Ovary (tissue), 9 donors: ENCODE data around the gene RNF186. TPM values are rescaled to one million over a fixed set of nuclear protein-coding genes. Genes with fewer than 3 reads are reported as not detected.

Source experiments
- DNase-seq, 5 donors: peaks; one replicate each; pipeline ENCODE4 v3.0.0-alpha.2; 2019 to 2020
- H3K27ac ChIP-seq, 2 donors: fragments of 200-600 bp; one replicate each; pipeline versions ENCODE4 v1.5.1 to v1.8.0; 2019 to 2022
- H3K27me3 ChIP-seq: fragments of 200-600 bp; one replicate; pipeline ENCODE4 v1.8.0; 2022
- H3K36me3 ChIP-seq: fragments of 200-600 bp; sonication (generic); one replicate; pipeline ENCODE4 v1.5.1; 2019
- H3K4me1 ChIP-seq: one replicate; pipeline ENCODE4 v1.8.1; 2013; ENCODE audit warnings: mild to moderate bottlenecking, moderate library complexity; ENCODE audit not compliant: insufficient read depth
- H3K4me3 ChIP-seq: fragments of 200-600 bp; sonication (generic); one replicate; pipeline ENCODE4 v1.5.1; 2017
- H3K9me3 ChIP-seq, 2 donors: fragments of 200-600 bp in 1 of 2; sonication (generic) in 1 of 2; one replicate each; pipeline versions ENCODE4 v1.5.1 to v1.8.1; 2013 to 2019; ENCODE audit warnings: mild to moderate bottlenecking in 1 of 2, moderate library complexity in 1 of 2
- EP300 ChIP-seq: sonication (generic); formaldehyde crosslinking; IDR thresholded peaks from one replicate; pipeline ENCODE4 v1.6.1; 2017; ENCODE audit warnings: antibody characterized with exemption
- POLR2A ChIP-seq: fragments of 450-650 bp; IDR thresholded peaks from one replicate; pipeline ENCODE4 v1.6.1; 2017; ENCODE audit warnings: antibody characterized with exemption, mild to moderate bottlenecking, moderate library complexity
- WGBS, 3 donors: extraction: QIAGEN DNeasy Blood & Tissue Kit in 1 of 3; methylation state at CpG; one replicate each; pipeline versions ENCODE4 v1.1.5 to v1.1.7; 2013 to 2017; 5-methylcytosine and 5-hydroxymethylcytosine counted together
- intact Hi-C, 4 donors: fragments of 100-400 bp; cut with DNase I; formaldehyde crosslinking; loops; one replicate each; pipeline versions ENCODE4 v1.11.0 to v1.15.1; 2022 to 2023
- polyA plus RNA-seq, 2 donors: library from polyadenylated mRNA; stranded (reverse); fragments of 200-250 nt in 1 of 2; fragments of 350-450 nt in 1 of 2; fragmentation: Illumina TruSeq in 1 of 2; extraction: RNeasy Lipid Tissue Mini Kit (QIAGEN cat#74804) in 1 of 2; gene quantifications; one replicate each; pipeline ENCODE4 v1.2.3, GENCODE V29; 2013 to 2014
- total RNA-seq, 7 donors: library from RNA; depleted of rRNA in 2 of 7; stranded (reverse); fragments of >200 nt in 2 of 7; fragmentation: NEBNext Ultra II Directional in 3 of 7; extraction: Animal tissue kit (Norgen Biotek cat#: 25700) in 3 of 7; gene quantifications; one replicate each; pipeline versions ENCODE4 v1.1.0 to v1.2.4, GENCODE V29; 2016 to 2023
- TF ChIP-seq, protein P1 (sequence below), 3 donors: fragments of 450-650 bp in 2 of 3; fragments of 200-600 bp in 1 of 3; IDR thresholded peaks; one replicate each; pipeline versions ENCODE4 v1.5.1 to v1.8.0; 2016 to 2022; ENCODE audit warnings: antibody characterized with exemption in 3 of 3, mild to moderate bottlenecking in 1 of 3
- donor health status: DM: no; HTN: no; CAD: no; lungs with moderate emphysema.
- donor health status: DM: no; HTN: no; CAD: no.
- donor health status: Bipolar disorder and iron deficiency.
- donor health status: DM: yes; HTN: yes; CAD: no.
- donor health status: DM: no; HTN: no; CAD: no.
- donor health status: DM: yes; HTN: yes; CAD: no.

RNF186 gene
- total and polyA plus RNA-seq, 9 donors = 0.11 to 1.4 (median 0.36) TPM; not detected in 4

DNA sequence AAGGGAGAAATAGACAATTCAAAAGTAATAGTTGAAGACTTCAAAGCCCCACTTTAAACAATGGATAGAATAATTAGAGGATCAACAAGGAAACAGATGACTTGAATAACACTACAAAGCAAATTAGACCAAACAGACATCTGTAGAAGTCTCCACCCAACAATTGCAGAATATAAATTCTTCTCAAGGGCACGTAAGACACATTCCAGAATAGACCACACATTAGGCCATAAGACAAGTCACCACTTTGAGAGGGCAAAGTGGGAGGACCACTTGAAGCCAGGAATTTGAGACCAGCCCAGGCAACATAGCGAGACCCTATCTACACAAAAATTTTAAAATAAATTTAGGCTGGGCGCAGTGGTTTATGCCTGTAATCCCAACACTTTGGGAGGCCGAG lies 20.5 kb upstream of the RNF186 start:
- intact Hi-C loops = no loop called here
- H3K4me3 ChIP-seq = no peak overlapping the region
- H3K27me3 ChIP-seq = no peaks in the 10 kb centered on the region
- H3K4me1 ChIP-seq = no peaks in the 10 kb centered on the region
- H3K36me3 ChIP-seq = no peaks in the 10 kb centered on the region
- no peak overlapping the region for H3K27ac ChIP-seq
- WGBS, 3 donors = 89 to 93% (median 91%) methylated on average over 4 of the region's 4 CpGs
- no peak for DNase-seq
- H3K9me3 ChIP-seq = no peaks in the 10 kb centered on the region
- TF ChIP-seq, protein P1, sequence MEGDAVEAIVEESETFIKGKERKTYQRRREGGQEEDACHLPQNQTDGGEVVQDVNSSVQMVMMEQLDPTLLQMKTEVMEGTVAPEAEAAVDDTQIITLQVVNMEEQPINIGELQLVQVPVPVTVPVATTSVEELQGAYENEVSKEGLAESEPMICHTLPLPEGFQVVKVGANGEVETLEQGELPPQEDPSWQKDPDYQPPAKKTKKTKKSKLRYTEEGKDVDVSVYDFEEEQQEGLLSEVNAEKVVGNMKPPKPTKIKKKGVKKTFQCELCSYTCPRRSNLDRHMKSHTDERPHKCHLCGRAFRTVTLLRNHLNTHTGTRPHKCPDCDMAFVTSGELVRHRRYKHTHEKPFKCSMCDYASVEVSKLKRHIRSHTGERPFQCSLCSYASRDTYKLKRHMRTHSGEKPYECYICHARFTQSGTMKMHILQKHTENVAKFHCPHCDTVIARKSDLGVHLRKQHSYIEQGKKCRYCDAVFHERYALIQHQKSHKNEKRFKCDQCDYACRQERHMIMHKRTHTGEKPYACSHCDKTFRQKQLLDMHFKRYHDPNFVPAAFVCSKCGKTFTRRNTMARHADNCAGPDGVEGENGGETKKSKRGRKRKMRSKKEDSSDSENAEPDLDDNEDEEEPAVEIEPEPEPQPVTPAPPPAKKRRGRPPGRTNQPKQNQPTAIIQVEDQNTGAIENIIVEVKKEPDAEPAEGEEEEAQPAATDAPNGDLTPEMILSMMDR (IDR thresholded peaks at IDR 0.05) = no peak
- TF ChIP-seq EP300 (no peak), POLR2A (no peak)

DNA sequence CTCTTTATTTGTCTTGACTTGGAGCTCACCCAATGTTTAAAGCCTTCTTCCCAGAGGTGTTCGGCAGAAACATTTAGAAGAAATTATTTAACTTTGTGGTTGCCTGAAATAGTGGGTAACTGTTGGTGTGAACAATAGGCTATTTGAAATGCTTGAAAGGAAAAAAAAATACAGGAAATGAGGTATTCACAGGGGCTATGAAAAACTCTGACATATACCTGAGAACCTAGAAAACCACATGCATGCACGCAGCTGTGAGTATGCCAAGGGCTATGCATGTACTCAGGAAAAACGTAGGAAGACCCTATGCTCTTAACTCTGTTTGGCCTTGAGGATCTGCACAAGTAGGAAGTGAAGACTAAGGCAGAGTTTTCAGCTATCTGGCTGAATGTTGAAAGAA lies 16.4 kb upstream of the RNF186 start:
- no peaks in the 10 kb centered on the region for H3K36me3 ChIP-seq
- H3K27ac ChIP-seq = no peak overlapping the region
- H3K27me3 ChIP-seq = no peaks in the 10 kb centered on the region
- WGBS, 3 donors = 77 to 89% (median 83%) methylated on average over 3 of the region's 3 CpGs
- DNase-seq = no peak
- no peak overlapping the region for H3K4me3 ChIP-seq
- intact Hi-C loops = no loop called here
- no peaks in the 10 kb centered on the region for H3K4me1 ChIP-seq
- TF ChIP-seq EP300 (no peak), POLR2A (no peak)
- TF ChIP-seq, protein P1 (IDR thresholded peaks at IDR 0.05) = no peak
- H3K9me3 ChIP-seq = no peaks in the 10 kb centered on the region

GRCh38 chr1:19828546-19828945 lies 13.5 kb upstream of the RNF186 start:
- Histone ChIP-seq H3K36me3 (no peaks in the 10 kb centered on the region), H3K27me3 (no peaks in the 10 kb centered on the region), H3K4me1 (no peaks in the 10 kb centered on the region), H3K9me3 (no peaks in the 10 kb centered on the region), H3K27ac (no peak overlapping the region), H3K4me3 (no peak overlapping the region)
- no peak for DNase-seq
- intact Hi-C loops = no loop called here
- TF ChIP-seq EP300 = no peak
- 64 to 78% (median 74%) methylated on average over 3 of the region's 3 CpGs for WGBS, 3 donors

GRCh38 chr1:19825298-19825697 lies 10.2 kb upstream of the RNF186 start:
- H3K4me1 ChIP-seq = no peaks in the 10 kb centered on the region
- no peaks in the 10 kb centered on the region for H3K36me3 ChIP-seq
- H3K9me3 ChIP-seq = no peaks in the 10 kb centered on the region
- intact Hi-C loops = no loop called here
- no peaks in the 10 kb centered on the region for H3K27me3 ChIP-seq
- WGBS, 3 donors = 37 to 41% (median 39%) methylated on average over 6 of the region's 6 CpGs
- DNase-seq = no peak
- TF ChIP-seq POLR2A = no peak
- no peak overlapping the region for H3K4me3 ChIP-seq
- no peak overlapping the region for H3K27ac ChIP-seq

- DNase-seq = no peak
- no peaks in the 10 kb centered on the region for H3K4me1 ChIP-seq
- H3K4me3 ChIP-seq = no peak overlapping the region
- WGBS, 3 donors = 64 to 68% (median 66%) methylated on average over 4 of the region's 4 CpGs
- H3K9me3 ChIP-seq = no peaks in the 10 kb centered on the region
- H3K27me3 ChIP-seq = no peaks in the 10 kb centered on the region
- intact Hi-C loops = no loop called here
- TF ChIP-seq EP300 = no peak
- no peak for TF ChIP-seq POLR2A
- TF ChIP-seq, protein P1 (IDR thresholded peaks at IDR 0.05) = no peak
- H3K27ac ChIP-seq = no peak overlapping the region
- no peaks in the 10 kb centered on the region for H3K36me3 ChIP-seq
These were observed 9.5 kb upstream of the RNF186 start for GRCh38 chr1:19824541-19824940.

GRCh38 chr1:19824036-19824435 lies 9.0 kb upstream of the RNF186 start:
- no peaks in the 10 kb centered on the region for H3K9me3 ChIP-seq
- intact Hi-C loops = no loop called here
- H3K36me3 ChIP-seq = no peaks in the 10 kb centered on the region
- no peak overlapping the region for H3K27ac ChIP-seq
- WGBS, 3 donors = 71 to 88% (median 85%) methylated on average over 5 of the region's 5 CpGs
- TF ChIP-seq POLR2A = no peak
- TF ChIP-seq, protein P1 (IDR thresholded peaks at IDR 0.05) = no peak
- H3K27me3 ChIP-seq = no peaks in the 10 kb centered on the region
- DNase-seq = no peak
- H3K4me1 ChIP-seq = no peaks in the 10 kb centered on the region
- H3K4me3 ChIP-seq = no peak overlapping the region
